GM12873 (cell line): ENCODE measurements around the gene SMOC2.

Experiments
- CTCF ChIP-seq: IDR thresholded peaks from 2 replicates; pipeline ENCODE4 v1.5.1; 2012; ENCODE audit warnings: low read depth, mild to moderate bottlenecking, moderate library complexity, low read length, control low read depth; ENCODE audit not compliant: insufficient read depth; ENCODE audit errors: missing control alignments

Gene SMOC2

GRCh38 chr6:168708526-168708925 lies 267.5 kb downstream of the SMOC2 start:
- TF ChIP-seq CTCF = no peak

GRCh38 chr6:168708984-168709383 lies 268.0 kb downstream of the SMOC2 start:
- TF ChIP-seq CTCF = no peak

GRCh38 chr6:168709390-168709789 lies 268.4 kb downstream of the SMOC2 start:
- no peak for TF ChIP-seq CTCF

GRCh38 chr6:168709991-168710390 lies 269.0 kb downstream of the SMOC2 start:
- TF ChIP-seq CTCF = no peak

GRCh38 chr6:168711049-168711640 lies 270.2 kb downstream of the SMOC2 start:
- TF ChIP-seq CTCF = peak; percentile 24

- TF ChIP-seq CTCF = no peak
These were observed 270.8 kb downstream of the SMOC2 start for GRCh38 chr6:168711666-168712300.

- no peak for TF ChIP-seq CTCF
These were observed 272.0 kb downstream of the SMOC2 start for GRCh38 chr6:168712993-168713392.
